ENCODE results near the gene TEPSIN. TPM values are rescaled to one million over a fixed set of nuclear protein-coding genes. Genes with fewer than 3 reads are reported as not detected.

Gene TEPSIN
- total and polyA plus RNA-seq, 4 donors, result 7.7 to 33.8 (median 19.2) TPM

DNA sequence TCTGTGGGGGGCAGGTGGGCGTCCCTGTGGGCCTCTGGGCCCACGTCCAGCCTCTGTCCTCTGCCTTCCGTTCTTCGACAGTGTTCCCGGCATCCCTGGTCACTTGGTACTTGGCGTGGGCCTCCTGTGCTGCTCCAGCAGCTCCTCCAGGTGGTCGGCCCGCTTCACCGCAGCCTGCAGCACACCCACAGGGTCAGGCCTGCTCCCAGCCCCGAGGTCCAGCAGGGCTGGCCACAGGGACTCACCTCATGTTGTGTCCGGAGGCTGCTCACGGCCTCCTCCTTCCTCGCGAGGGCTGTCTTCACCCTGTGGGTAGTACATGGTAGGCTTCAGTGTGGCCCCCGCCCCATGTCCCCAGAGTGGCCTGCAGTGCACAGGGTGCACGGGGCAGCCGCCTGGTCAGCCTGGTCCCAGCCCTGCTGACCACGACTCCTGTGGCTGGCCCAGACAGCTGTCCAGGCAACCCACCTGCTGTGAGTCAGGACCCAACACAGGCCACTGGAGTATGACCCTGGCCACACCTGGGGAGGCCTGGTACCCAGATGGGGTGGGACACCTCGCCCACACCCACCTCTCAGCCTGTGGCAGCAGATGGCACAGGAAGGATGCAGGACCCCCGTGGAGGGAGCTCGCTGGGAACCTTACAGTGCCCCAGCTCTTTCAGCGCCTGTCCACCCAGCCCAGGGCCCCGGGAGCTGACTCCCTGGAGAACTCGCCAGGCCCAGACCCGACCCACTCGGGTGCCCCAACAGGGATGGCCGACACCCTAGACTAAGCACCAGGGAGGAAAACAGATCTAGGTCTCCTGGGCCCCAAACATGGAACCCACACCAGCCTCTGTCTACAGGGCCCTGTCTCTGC lies 49.0 kb downstream of the TEPSIN start:
- 76% methylated on average over 27 of the region's 27 CpGs for WGBS (ENCODE audit: insufficient coverage)

DNA sequence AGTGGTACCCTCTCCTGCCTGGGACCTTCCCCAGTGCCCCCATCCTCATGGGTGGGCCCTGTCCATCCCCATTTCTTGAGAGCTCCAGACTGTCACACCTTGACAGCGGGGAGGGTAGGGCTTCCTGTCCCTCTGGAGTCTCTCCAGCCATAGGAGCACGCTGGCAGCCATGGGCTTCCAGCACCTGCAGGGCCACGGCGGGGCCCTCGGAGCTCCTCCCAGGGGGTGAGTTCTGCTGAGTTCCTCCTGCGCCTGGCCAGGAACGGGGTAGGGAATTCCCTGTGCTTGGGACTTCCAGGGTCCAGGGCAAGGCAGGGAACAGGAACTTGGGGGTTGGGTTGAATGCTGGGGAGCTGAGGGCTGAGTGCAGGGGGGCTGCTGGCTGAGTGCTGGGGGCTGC lies 49.8 kb downstream of the TEPSIN start:
- no peaks in the 10 kb centered on the region for H3K9me3 ChIP-seq (ENCODE audit: control insufficient read depth, insufficient read depth, low read length)
- H3K4me3 ChIP-seq (ENCODE audit: low read depth, low read length), result no peak overlapping the region
- no peaks in the 10 kb centered on the region for H3K27me3 ChIP-seq (ENCODE audit: control insufficient read depth, insufficient read depth, low read length)
- peaks cover 70% of the 10 kb centered on the region for H3K36me3 ChIP-seq (ENCODE audit: control insufficient read depth, insufficient read depth, low read length)
- no peaks in the 10 kb centered on the region for H3K4me1 ChIP-seq (ENCODE audit: control insufficient read depth, insufficient read depth, low read length)
- WGBS (ENCODE audit: insufficient coverage), result 97% methylated on average over 7 of the region's 7 CpGs
- no peak for DNase-seq (ENCODE audit: low read depth in 4 of 6, low spot score in 6 of 6)
- no peak overlapping the region for H3K27ac ChIP-seq (ENCODE audit: low read depth, low read length)

More for the DNA sequence above, 49.0 kb downstream of the TEPSIN start:
- H3K27ac ChIP-seq (ENCODE audit: low read depth, low read length), result no peak overlapping the region
- no peaks in the 10 kb centered on the region for H3K27me3 ChIP-seq (ENCODE audit: control insufficient read depth, insufficient read depth, low read length)
- H3K9me3 ChIP-seq (ENCODE audit: control insufficient read depth, insufficient read depth, low read length), result no peaks in the 10 kb centered on the region
- H3K36me3 ChIP-seq (ENCODE audit: control insufficient read depth, insufficient read depth, low read length), result peaks cover 79% of the 10 kb centered on the region
- H3K4me1 ChIP-seq (ENCODE audit: control insufficient read depth, insufficient read depth, low read length), result no peaks in the 10 kb centered on the region
- no peak overlapping the region for H3K4me3 ChIP-seq (ENCODE audit: low read depth, low read length)
- DNase-seq (ENCODE audit: low read depth in 4 of 6, low spot score in 6 of 6), result no peak

DNA sequence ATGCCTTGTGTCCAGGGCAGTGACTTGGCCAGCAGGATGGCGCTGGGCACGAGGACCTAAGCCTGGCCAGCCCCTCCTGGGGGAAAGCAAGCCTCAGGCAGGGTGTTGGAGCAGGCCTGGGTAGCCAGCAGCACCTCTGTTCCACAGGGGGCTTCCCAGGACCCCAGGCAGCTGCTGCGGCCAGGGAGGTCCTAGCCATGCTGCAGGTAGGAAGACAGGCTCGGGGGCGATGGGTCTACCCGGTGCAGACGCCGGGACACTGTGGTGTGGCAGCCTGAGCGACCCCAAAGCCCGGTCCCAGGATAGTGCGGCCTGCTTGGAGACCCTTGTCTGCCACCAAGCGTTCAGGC lies 50.4 kb downstream of the TEPSIN start:
- no peaks in the 10 kb centered on the region for H3K4me1 ChIP-seq (ENCODE audit: control insufficient read depth, insufficient read depth, low read length)
- H3K9me3 ChIP-seq (ENCODE audit: control insufficient read depth, insufficient read depth, low read length), result no peaks in the 10 kb centered on the region
- H3K27ac ChIP-seq (ENCODE audit: low read depth, low read length), result no peak overlapping the region
- no peak for DNase-seq (ENCODE audit: low read depth in 4 of 6, low spot score in 6 of 6)
- H3K4me3 ChIP-seq (ENCODE audit: low read depth, low read length), result no peak overlapping the region
- WGBS (ENCODE audit: insufficient coverage), result 99% methylated on average over 10 of the region's 12 CpGs
- peaks cover 65% of the 10 kb centered on the region for H3K36me3 ChIP-seq (ENCODE audit: control insufficient read depth, insufficient read depth, low read length)
- no peaks in the 10 kb centered on the region for H3K27me3 ChIP-seq (ENCODE audit: control insufficient read depth, insufficient read depth, low read length)

GRCh38 chr17:81187586-81188490 lies 51.0 kb downstream of the TEPSIN start:
- Histone ChIP-seq H3K27ac (ENCODE audit: low read depth, low read length) (no peak overlapping the region), H3K36me3 (ENCODE audit: control insufficient read depth, insufficient read depth, low read length) (peaks cover 59% of the 10 kb centered on the region), H3K9me3 (ENCODE audit: control insufficient read depth, insufficient read depth, low read length) (no peaks in the 10 kb centered on the region), H3K4me3 (ENCODE audit: low read depth, low read length) (no peak overlapping the region), H3K4me1 (ENCODE audit: control insufficient read depth, insufficient read depth, low read length) (no peaks in the 10 kb centered on the region), H3K27me3 (ENCODE audit: control insufficient read depth, insufficient read depth, low read length) (no peaks in the 10 kb centered on the region)
- DNase-seq (ENCODE audit: low read depth in 4 of 6, low spot score in 6 of 6), result no peak
- WGBS (ENCODE audit: insufficient coverage), result 88% methylated on average over 26 of the region's 26 CpGs

- 97% methylated on average over 10 of the region's 11 CpGs for WGBS (ENCODE audit: insufficient coverage)
- H3K36me3 ChIP-seq (ENCODE audit: control insufficient read depth, insufficient read depth, low read length), result peaks cover 51% of the 10 kb centered on the region
- H3K4me3 ChIP-seq (ENCODE audit: low read depth, low read length), result no peak overlapping the region
- no peak for DNase-seq (ENCODE audit: low read depth in 4 of 6, low spot score in 6 of 6)
- H3K4me1 ChIP-seq (ENCODE audit: control insufficient read depth, insufficient read depth, low read length), result no peaks in the 10 kb centered on the region
- no peak overlapping the region for H3K27ac ChIP-seq (ENCODE audit: low read depth, low read length)
- H3K9me3 ChIP-seq (ENCODE audit: control insufficient read depth, insufficient read depth, low read length), result no peaks in the 10 kb centered on the region
- no peaks in the 10 kb centered on the region for H3K27me3 ChIP-seq (ENCODE audit: control insufficient read depth, insufficient read depth, low read length)
Measured at GRCh38 chr17:81187120-81187519, 51.7 kb downstream of the TEPSIN start.

DNA sequence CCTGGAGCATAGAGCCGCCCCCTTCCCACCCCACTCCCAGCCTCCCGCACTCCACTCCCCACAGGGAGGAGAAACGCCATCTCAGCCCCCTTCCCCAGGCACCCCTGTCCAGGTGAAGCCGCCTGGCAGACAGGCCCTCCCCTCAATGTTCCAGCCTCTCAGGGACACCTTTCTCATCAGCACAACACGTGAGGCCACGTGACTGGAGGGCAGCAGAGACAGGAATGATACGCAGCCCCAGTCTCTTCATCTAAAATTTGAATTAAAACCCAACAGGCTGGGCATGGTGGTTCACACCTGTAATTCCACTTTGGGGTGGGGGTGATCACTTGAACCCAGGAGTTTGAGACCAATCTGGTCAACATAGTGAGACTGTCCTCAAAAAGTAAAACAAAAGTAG lies 52.7 kb downstream of the TEPSIN start:
- H3K4me1 ChIP-seq (ENCODE audit: control insufficient read depth, insufficient read depth, low read length), result no peaks in the 10 kb centered on the region
- no peak overlapping the region for H3K4me3 ChIP-seq (ENCODE audit: low read depth, low read length)
- no peaks in the 10 kb centered on the region for H3K9me3 ChIP-seq (ENCODE audit: control insufficient read depth, insufficient read depth, low read length)
- no peaks in the 10 kb centered on the region for H3K27me3 ChIP-seq (ENCODE audit: control insufficient read depth, insufficient read depth, low read length)
- no peak for DNase-seq (ENCODE audit: low read depth in 4 of 6, low spot score in 6 of 6)
- peaks cover 42% of the 10 kb centered on the region for H3K36me3 ChIP-seq (ENCODE audit: control insufficient read depth, insufficient read depth, low read length)
- 88% methylated on average over 3 of the region's 7 CpGs for WGBS (ENCODE audit: insufficient coverage)
- H3K27ac ChIP-seq (ENCODE audit: low read depth, low read length), result no peak overlapping the region

DNA sequence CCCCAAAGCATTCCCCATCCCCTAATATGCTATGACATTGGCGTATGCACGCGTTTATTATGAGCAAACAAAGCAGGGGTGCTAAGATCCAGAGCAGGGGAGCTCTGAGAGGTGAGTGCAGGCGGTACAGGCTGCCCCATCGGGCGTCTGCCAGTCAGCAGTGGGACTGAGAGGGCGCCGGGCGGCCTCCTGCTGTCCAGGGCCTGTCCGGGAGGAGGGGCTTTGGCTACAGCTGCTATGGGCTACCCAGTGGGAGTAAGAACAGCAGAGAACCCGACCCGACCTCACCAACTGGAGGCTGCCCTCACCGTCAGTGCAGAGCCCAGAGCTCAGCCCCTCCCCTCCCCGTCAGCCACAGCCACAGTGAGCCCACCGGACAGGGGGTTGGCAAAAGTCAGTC lies 54.3 kb downstream of the TEPSIN start:
- DNase-seq (ENCODE audit: low read depth in 4 of 6, low spot score in 6 of 6), result no peak
- Histone ChIP-seq H3K4me1 (ENCODE audit: control insufficient read depth, insufficient read depth, low read length) (peaks cover 9% of the 10 kb centered on the region), H3K4me3 (ENCODE audit: low read depth, low read length) (no peak overlapping the region), H3K27me3 (ENCODE audit: control insufficient read depth, insufficient read depth, low read length) (no peaks in the 10 kb centered on the region), H3K36me3 (ENCODE audit: control insufficient read depth, insufficient read depth, low read length) (peaks cover 31% of the 10 kb centered on the region), H3K9me3 (ENCODE audit: control insufficient read depth, insufficient read depth, low read length) (no peaks in the 10 kb centered on the region), H3K27ac (ENCODE audit: low read depth, low read length) (no peak overlapping the region)
- 21% methylated on average over 15 of the region's 15 CpGs for WGBS (ENCODE audit: insufficient coverage)

DNA sequence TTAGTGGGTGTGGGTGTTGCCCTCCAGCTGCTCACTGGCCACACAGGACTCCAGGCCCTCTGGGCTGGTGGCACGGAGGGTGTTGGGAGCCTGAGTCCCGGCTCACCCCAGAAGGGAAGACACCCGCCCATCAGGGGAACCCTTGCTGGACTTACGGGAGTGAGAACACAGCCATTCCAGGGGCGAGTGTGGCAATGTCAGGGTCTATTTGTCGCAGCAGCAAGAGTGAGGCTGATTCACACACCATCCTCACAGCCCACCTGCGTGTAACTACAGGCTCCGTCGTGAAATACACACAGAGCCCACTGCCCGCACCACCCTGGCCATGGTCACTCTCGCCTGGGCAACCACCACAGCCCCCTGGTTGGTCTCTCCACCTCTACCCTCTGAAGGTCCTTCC lies 55.0 kb downstream of the TEPSIN start:
- no peak for DNase-seq (ENCODE audit: low read depth in 4 of 6, low spot score in 6 of 6)
- 94% methylated on average over 11 of the region's 11 CpGs for WGBS (ENCODE audit: insufficient coverage)
- Histone ChIP-seq H3K27me3 (ENCODE audit: control insufficient read depth, insufficient read depth, low read length) (no peaks in the 10 kb centered on the region), H3K9me3 (ENCODE audit: control insufficient read depth, insufficient read depth, low read length) (no peaks in the 10 kb centered on the region), H3K27ac (ENCODE audit: low read depth, low read length) (no peak overlapping the region), H3K4me1 (ENCODE audit: control insufficient read depth, insufficient read depth, low read length) (peaks cover 16% of the 10 kb centered on the region), H3K4me3 (ENCODE audit: low read depth, low read length) (no peak overlapping the region), H3K36me3 (ENCODE audit: control insufficient read depth, insufficient read depth, low read length) (peaks cover 26% of the 10 kb centered on the region)

DNA sequence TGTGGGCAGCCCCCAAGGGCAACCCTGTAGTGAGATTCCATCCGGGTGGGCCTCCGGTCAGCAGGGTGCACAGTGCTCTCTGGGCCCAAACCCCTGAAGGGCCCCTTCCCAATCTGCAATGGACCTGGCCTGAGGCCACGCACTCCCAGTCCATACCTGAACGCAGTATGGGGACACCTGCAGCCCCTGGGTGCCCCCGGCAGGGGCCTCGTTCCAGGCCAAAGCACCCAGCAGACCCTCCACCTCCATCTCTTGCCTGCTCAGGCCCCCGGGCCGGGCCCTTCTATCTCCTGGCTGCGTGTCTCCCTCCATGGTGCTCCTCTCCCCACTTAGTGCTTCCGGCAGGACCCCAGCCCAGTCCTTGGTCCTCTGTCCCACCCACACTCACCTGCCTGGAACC lies 55.5 kb downstream of the TEPSIN start:
- Histone ChIP-seq H3K27me3 (ENCODE audit: control insufficient read depth, insufficient read depth, low read length) (no peaks in the 10 kb centered on the region), H3K9me3 (ENCODE audit: control insufficient read depth, insufficient read depth, low read length) (no peaks in the 10 kb centered on the region), H3K36me3 (ENCODE audit: control insufficient read depth, insufficient read depth, low read length) (peaks cover 21% of the 10 kb centered on the region), H3K4me3 (ENCODE audit: low read depth, low read length) (no peak overlapping the region), H3K27ac (ENCODE audit: low read depth, low read length) (no peak overlapping the region), H3K4me1 (ENCODE audit: control insufficient read depth, insufficient read depth, low read length) (peaks cover 17% of the 10 kb centered on the region)
- 90% methylated on average over 10 of the region's 10 CpGs for WGBS (ENCODE audit: insufficient coverage)
- no peak for DNase-seq (ENCODE audit: low read depth in 4 of 6, low spot score in 6 of 6)
